KMS-11 (cell line): Measurements from ENCODE around the gene CASP7.

Experiments
- H2AFZ ChIP-seq: fragments of 200-600 bp; sonication (generic); 2 replicates; pipeline ENCODE4 v1.6.1; 2016; ENCODE audit warnings: antibody characterized with exemption, mixed run types, low read depth
- H3K27ac ChIP-seq: fragments of 200-600 bp; sonication (generic); 2 replicates; pipeline ENCODE4 v1.6.1; 2016; ENCODE audit warnings: mild to moderate bottlenecking, mixed run types
- H3K27me3 ChIP-seq: fragments of 200-600 bp; sonication (generic); 2 replicates; pipeline ENCODE4 v1.6.1; 2017; ENCODE audit warnings: mild to moderate bottlenecking, low read depth, mixed run types, moderate library complexity; ENCODE audit not compliant: insufficient read depth
- H3K36me3 ChIP-seq: fragments of 200-600 bp; sonication (generic); 2 replicates; pipeline ENCODE4 v1.6.1; 2017; ENCODE audit warnings: mild to moderate bottlenecking, mixed run types; ENCODE audit not compliant: insufficient read depth
- H3K4me1 ChIP-seq: fragments of 200-600 bp; sonication (generic); 2 replicates; pipeline ENCODE4 v1.6.1; 2016; ENCODE audit warnings: mild to moderate bottlenecking, low read depth, mixed run types; ENCODE audit not compliant: poor library complexity, severe bottlenecking
- H3K4me2 ChIP-seq: fragments of 200-600 bp; sonication (generic); 2 replicates; pipeline ENCODE4 v1.7.0; 2016; ENCODE audit warnings: mild to moderate bottlenecking, mixed run types
- H3K4me3 ChIP-seq: fragments of 200-600 bp; sonication (generic); IDR thresholded peaks from 2 replicates; pipeline ENCODE4 v1.6.1; 2017; ENCODE audit warnings: low read depth, low read length, mixed read lengths; ENCODE audit not compliant: insufficient read depth
- H3K79me2 ChIP-seq: fragments of 200-600 bp; sonication (generic); 2 replicates; pipeline ENCODE4 v1.6.1; 2016; ENCODE audit warnings: low read depth, mixed run types; ENCODE audit not compliant: insufficient read depth
- H3K9ac ChIP-seq: fragments of 200-600 bp; sonication (generic); 2 replicates; pipeline ENCODE4 v1.6.1; 2016; ENCODE audit warnings: mild to moderate bottlenecking, mixed run types
- H4K20me1 ChIP-seq: fragments of 200-600 bp; sonication (generic); 2 replicates; pipeline ENCODE4 v1.6.1; 2016; ENCODE audit warnings: mild to moderate bottlenecking, mixed run types; ENCODE audit not compliant: insufficient read depth
- TF ChIP-seq, protein P1 (sequence below): fragments of 200-600 bp; sonication (generic); conservative IDR thresholded peaks from 2 replicates; pipeline ENCODE4 v1.6.1; 2017; ENCODE audit warnings: low read depth, mild to moderate bottlenecking, antibody characterized with exemption, low read length, moderate library complexity, mixed read lengths

CASP7 gene

DNA sequence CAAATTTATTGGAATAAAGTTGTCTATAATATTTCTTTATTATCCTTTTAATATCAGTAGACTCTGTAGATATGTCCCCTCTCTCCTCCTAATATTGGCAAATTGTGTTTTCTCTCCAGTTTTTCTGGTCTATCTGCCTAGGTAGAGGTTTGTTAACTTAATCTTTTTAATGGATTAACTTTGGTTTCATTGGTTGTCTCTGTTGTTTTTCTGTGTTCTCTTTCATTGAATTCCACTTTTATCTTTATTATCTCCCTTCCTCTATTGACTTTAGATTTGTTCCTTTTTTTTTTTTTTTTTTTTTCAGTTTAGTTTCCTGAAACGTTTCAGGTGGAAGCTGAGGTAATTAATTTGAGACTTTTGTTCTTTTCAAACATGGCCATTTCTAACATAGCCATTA is 82.4 kb downstream of the CASP7 start:
- Histone ChIP-seq H3K27ac (no peak overlapping the region), H2AFZ (no peak overlapping the region), H3K27me3 (no peaks in the 10 kb centered on the region), H3K36me3 (no peaks in the 10 kb centered on the region), H3K9ac (no peak overlapping the region), H3K4me1 (no peaks in the 10 kb centered on the region), H3K4me2 (no peak overlapping the region), H4K20me1 (no peaks in the 10 kb centered on the region), H3K4me3 (no peak overlapping the region), H3K79me2 (no peaks in the 10 kb centered on the region)
- TF ChIP-seq, protein P1, sequence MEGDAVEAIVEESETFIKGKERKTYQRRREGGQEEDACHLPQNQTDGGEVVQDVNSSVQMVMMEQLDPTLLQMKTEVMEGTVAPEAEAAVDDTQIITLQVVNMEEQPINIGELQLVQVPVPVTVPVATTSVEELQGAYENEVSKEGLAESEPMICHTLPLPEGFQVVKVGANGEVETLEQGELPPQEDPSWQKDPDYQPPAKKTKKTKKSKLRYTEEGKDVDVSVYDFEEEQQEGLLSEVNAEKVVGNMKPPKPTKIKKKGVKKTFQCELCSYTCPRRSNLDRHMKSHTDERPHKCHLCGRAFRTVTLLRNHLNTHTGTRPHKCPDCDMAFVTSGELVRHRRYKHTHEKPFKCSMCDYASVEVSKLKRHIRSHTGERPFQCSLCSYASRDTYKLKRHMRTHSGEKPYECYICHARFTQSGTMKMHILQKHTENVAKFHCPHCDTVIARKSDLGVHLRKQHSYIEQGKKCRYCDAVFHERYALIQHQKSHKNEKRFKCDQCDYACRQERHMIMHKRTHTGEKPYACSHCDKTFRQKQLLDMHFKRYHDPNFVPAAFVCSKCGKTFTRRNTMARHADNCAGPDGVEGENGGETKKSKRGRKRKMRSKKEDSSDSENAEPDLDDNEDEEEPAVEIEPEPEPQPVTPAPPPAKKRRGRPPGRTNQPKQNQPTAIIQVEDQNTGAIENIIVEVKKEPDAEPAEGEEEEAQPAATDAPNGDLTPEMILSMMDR = no peak

DNA sequence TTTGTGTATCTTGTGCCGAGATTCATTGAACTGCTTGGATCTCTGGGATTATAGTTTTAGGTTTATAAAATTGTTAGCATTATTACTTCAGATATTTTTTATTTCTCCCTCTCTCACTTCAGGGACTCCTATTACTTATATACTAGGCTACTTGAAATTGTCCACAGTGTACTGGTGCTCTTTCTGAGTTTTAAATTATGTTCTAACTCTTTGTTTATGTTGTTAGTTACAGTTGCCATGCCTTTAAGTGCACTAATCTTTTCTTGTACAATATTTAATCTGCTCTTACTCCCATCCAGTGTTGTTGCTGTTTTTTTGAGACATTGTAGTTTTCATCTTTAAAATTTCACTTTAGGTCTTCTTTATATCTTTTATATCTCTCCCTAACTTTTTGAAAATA is 84.9 kb downstream of the CASP7 start:
- Histone ChIP-seq H3K27ac (no peak overlapping the region), H3K9ac (no peak overlapping the region), H3K27me3 (no peaks in the 10 kb centered on the region), H3K4me1 (no peaks in the 10 kb centered on the region), H3K4me3 (no peak overlapping the region), H3K36me3 (no peaks in the 10 kb centered on the region), H4K20me1 (no peaks in the 10 kb centered on the region), H3K79me2 (no peaks in the 10 kb centered on the region), H3K4me2 (no peak overlapping the region), H2AFZ (no peak overlapping the region)
- TF ChIP-seq, protein P1 = no peak

DNA sequence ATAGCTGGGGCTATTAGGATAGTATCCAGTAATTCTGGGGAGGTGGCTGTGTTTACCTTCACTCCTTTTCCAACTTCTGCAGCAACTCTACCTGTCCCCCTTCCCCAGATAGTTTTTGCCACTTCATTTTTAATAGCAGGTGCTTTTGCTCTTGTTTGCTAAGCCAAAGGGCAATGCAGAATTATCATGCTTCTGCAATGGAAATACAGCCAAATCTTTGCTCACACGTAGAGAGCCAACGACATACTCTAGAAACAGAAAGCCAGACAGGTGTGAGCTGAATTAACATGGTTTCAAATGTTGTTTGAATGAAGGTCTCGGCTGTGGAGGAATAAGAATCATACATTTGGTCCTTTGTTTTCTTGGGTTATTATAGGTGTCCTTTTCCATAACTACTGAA is 86.2 kb downstream of the CASP7 start:
- H3K27ac ChIP-seq = no peak overlapping the region
- no peak overlapping the region for H3K4me3 ChIP-seq
- no peaks in the 10 kb centered on the region for H3K79me2 ChIP-seq
- TF ChIP-seq, protein P1 = no peak
- no peak overlapping the region for H3K4me2 ChIP-seq
- H2AFZ ChIP-seq = no peak overlapping the region
- no peak overlapping the region for H3K9ac ChIP-seq
- H3K36me3 ChIP-seq = no peaks in the 10 kb centered on the region
- no peaks in the 10 kb centered on the region for H4K20me1 ChIP-seq
- no peaks in the 10 kb centered on the region for H3K27me3 ChIP-seq
- no peaks in the 10 kb centered on the region for H3K4me1 ChIP-seq

DNA sequence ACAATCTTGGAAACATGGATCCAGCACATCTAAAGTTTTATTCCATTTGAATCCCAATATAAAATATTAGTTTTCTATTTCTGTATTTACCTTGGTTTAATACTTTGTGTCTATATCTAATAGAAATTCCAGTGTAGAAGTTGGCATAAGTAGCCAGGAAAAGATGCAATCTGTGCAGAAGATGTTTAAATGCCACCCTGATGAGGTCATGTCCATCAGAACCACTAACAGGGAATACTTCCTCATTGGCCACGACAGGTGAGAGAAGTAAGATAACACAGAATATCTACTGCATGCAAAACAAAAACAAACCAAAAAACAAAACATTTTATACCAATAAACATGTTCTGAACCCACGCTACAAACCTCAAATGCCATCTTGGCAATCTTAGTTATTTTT is 87.5 kb downstream of the CASP7 start:
- TF ChIP-seq, protein P1 = no peak

More for the DNA sequence above, 87.5 kb downstream of the CASP7 start:
- H3K4me2 ChIP-seq = no peak overlapping the region
- no peaks in the 10 kb centered on the region for H4K20me1 ChIP-seq
- H3K27ac ChIP-seq = no peak overlapping the region
- no peaks in the 10 kb centered on the region for H3K36me3 ChIP-seq
- no peak overlapping the region for H3K9ac ChIP-seq
- no peak overlapping the region for H3K4me3 ChIP-seq
- no peaks in the 10 kb centered on the region for H3K79me2 ChIP-seq
- no peak overlapping the region for H2AFZ ChIP-seq
- H3K4me1 ChIP-seq = no peaks in the 10 kb centered on the region
- H3K27me3 ChIP-seq = no peaks in the 10 kb centered on the region
